ENCODE data around the gene ATP2C2.

- TF ChIP-seq GTF2F1 (IDR thresholded peaks at IDR 0.05; ENCODE audit: borderline replicate concordance, low read depth, low read length) (no peak), PHF8 (conservative IDR thresholded peaks at IDR 0.05; ENCODE audit: low read depth, low read length) (no peak), POLR2AphosphoS5 (IDR thresholded peaks at IDR 0.05; ENCODE audit: low read depth, low read length) (no peak), ATF3 (IDR thresholded peaks at IDR 0.05; ENCODE audit: insufficient read depth, low read depth, low read length) (no peak), MAFK (IDR thresholded peaks at IDR 0.05; ENCODE audit: low read depth, low read length) (no peak)
These were observed 119.0 kb downstream of the ATP2C2 start for GRCh38 chr16:84487358-84487757.

All from H1 (cell line).